A549 (cell line): ENCODE measurements around the gene PPP1R9B. TPM values are rescaled to one million over a fixed set of nuclear protein-coding genes. Genes with fewer than 3 reads are reported as not detected.

ENCODE experiments used
- ATAC-seq, 2 experiments: fragments of 200-7000 bp in 1 of 2; fragments of >200 bp in 1 of 2; cut with Nextera tagmentation in 1 of 2; cut with Tn5 transposase in 1 of 2; 3 replicates each; pipeline versions ENCODE4 v1.8.0 to v1.9.1; 2018 to 2020; ENCODE audit warnings: mild to moderate bottlenecking in 1 of 2, moderate library complexity in 1 of 2
- CTCF ChIA-PET: fragments of 300-600 bp; sonication (Branson Sonifier 250); formaldehyde crosslinking; extraction: SDS; loops from one replicate; lab custom pipeline; 2021; ENCODE audit warnings: antibody characterized with exemption, inconsistent platforms; lab: Yijun Ruan, JAX
- POLR2A ChIA-PET: fragments of 350-600 bp; formaldehyde crosslinking; extraction: SDS; loops from one replicate; lab custom pipeline; 2021; ENCODE audit warnings: antibody characterized with exemption, inconsistent platforms; lab: Yijun Ruan, JAX
- DNase-seq, 2 experiments: peaks; one replicate each; pipeline versions ENCODE4 v3.0.0 to v3.0.0-alpha.2; 2011 to 2016; ENCODE audit warnings: low read depth in 1 of 2, low spot score in 1 of 2
- FAIRE-seq: peaks from 2 replicates; lab custom pipeline; 2011; peaks lifted over from hg19 to GRCh38; lab: Jason Lieb, UNC
- H3K27ac ChIP-seq, 2 experiments: fragments of >200 bp; sonication (Bioruptor Twin); formaldehyde crosslinking; 3 replicates each; pipeline ENCODE4 v1.5.1; 2016 to 2017
- H3K4me1 ChIP-seq: fragments of >200 bp; sonication (Bioruptor Twin); formaldehyde crosslinking; 3 replicates; pipeline ENCODE4 v1.6.1; 2016
- H3K4me2 ChIP-seq: fragments of >200 bp; sonication (Bioruptor Twin); formaldehyde crosslinking; 3 replicates; pipeline ENCODE4 v1.6.1; 2016
- H3K4me3 ChIP-seq: fragments of >200 bp; sonication (Bioruptor Twin); formaldehyde crosslinking; 3 replicates; pipeline ENCODE4 v1.5.1; 2016
- H3K9me3 ChIP-seq: fragments of >200 bp; sonication (Bioruptor Twin); formaldehyde crosslinking; 3 replicates; pipeline ENCODE4 v1.6.1; 2016
- BHLHE40 ChIP-seq: IDR thresholded peaks from 2 replicates; pipeline ENCODE4 v1.6.1; 2012; ENCODE audit warnings: low read depth, low read length, inconsistent platforms
- EHF ChIP-seq: fragments of 250-450 bp; sonication (Bioruptor Pico); IDR thresholded peaks from 2 replicates; pipeline ENCODE4 v1.5.0; 2020; ENCODE audit warnings: mild to moderate bottlenecking
- FOSB ChIP-seq: fragments of 250-450 bp; sonication (Bioruptor Pico); IDR thresholded peaks from 2 replicates; pipeline ENCODE4 v1.5.0; 2020; ENCODE audit warnings: mild to moderate bottlenecking, moderate library complexity
- FOSL2 ChIP-seq, 2 experiments: fragments of 450-650 bp in 1 of 2; fragments of >200 bp in 1 of 2; sonication (Bioruptor Twin) in 1 of 2; formaldehyde crosslinking; IDR thresholded peaks; 2 replicates each; pipeline versions ENCODE4 v1.5.0 to v1.6.1; 2016 to 2020; ENCODE audit warnings: mild to moderate bottlenecking in 1 of 2, moderate library complexity in 1 of 2
- JUNB ChIP-seq: fragments of >200 bp; sonication (Bioruptor Twin); formaldehyde crosslinking; IDR thresholded peaks from 2 replicates; pipeline ENCODE4 v1.6.1; 2016
- MAZ ChIP-seq: fragments of 150-350 bp; IDR thresholded peaks from 2 replicates; pipeline ENCODE4 v1.6.1; 2014; ENCODE audit warnings: antibody characterized with exemption, low read depth, low read length, borderline replicate concordance
- MYC ChIP-seq: IDR thresholded peaks from 2 replicates; pipeline ENCODE4 v1.6.1; 2012; ENCODE audit warnings: mild to moderate bottlenecking, inconsistent platforms, low read length, improper control_type of control experiment, borderline replicate concordance
- NFE2L2 ChIP-seq: fragments of 150-350 bp; conservative IDR thresholded peaks from 2 replicates; pipeline ENCODE4 v1.6.1; 2014; ENCODE audit warnings: low read length
- NPAS2 ChIP-seq: fragments of 250-450 bp; sonication (Bioruptor Pico); IDR thresholded peaks from 2 replicates; pipeline ENCODE4 v1.8.0; 2022; ENCODE audit warnings: mild to moderate bottlenecking, moderate library complexity, borderline replicate concordance
- NR3C1 ChIP-seq: fragments of >200 bp; sonication (Bioruptor Twin); formaldehyde crosslinking; IDR thresholded peaks from 3 replicates; pipeline ENCODE4 v1.6.1; 2017
- PHF8 ChIP-seq: fragments of 200-600 bp; sonication (generic); IDR thresholded peaks from 2 replicates; pipeline ENCODE4 v1.6.1; 2016; ENCODE audit warnings: low read depth, mild to moderate bottlenecking, antibody characterized with exemption, moderate library complexity, borderline replicate concordance
- POLR2A ChIP-seq: IDR thresholded peaks from 2 replicates; pipeline ENCODE4 v1.6.1; 2012; ENCODE audit warnings: mild to moderate bottlenecking, low read length
- RAD21 ChIP-seq, 2 experiments: fragments of >200 bp in 1 of 2; sonication (Bioruptor Twin) in 1 of 2; formaldehyde crosslinking in 1 of 2; IDR thresholded peaks in 1 of 2; conservative IDR thresholded peaks in 1 of 2; 2 replicates in 1 of 2; 3 replicates in 1 of 2; pipeline ENCODE4 v1.6.1; 2012 to 2018; ENCODE audit warnings: inconsistent platforms in 1 of 2
- RCOR1 ChIP-seq: fragments of 150-350 bp; IDR thresholded peaks from 2 replicates; pipeline ENCODE4 v1.6.1; 2014; ENCODE audit warnings: antibody characterized with exemption, low read length, low read depth
- RNF2 ChIP-seq: fragments of 200-600 bp; sonication (generic); IDR thresholded peaks from 2 replicates; pipeline ENCODE4 v1.6.1; 2016; ENCODE audit warnings: low read depth, mild to moderate bottlenecking, antibody characterized with exemption, moderate library complexity, borderline replicate concordance
- SMC3 ChIP-seq: fragments of >200 bp; sonication (Bioruptor Twin); formaldehyde crosslinking; IDR thresholded peaks from 3 replicates; pipeline ENCODE4 v1.6.1; 2018; ENCODE audit warnings: inconsistent platforms
- SREBF2 ChIP-seq: fragments of 450-650 bp; IDR thresholded peaks from 2 replicates; pipeline ENCODE4 v1.6.1; 2014; ENCODE audit warnings: mild to moderate bottlenecking, moderate library complexity
- TFCP2L1 ChIP-seq: fragments of 250-450 bp; sonication (Bioruptor Pico); IDR thresholded peaks from 2 replicates; pipeline ENCODE4 v1.5.0; 2021; ENCODE audit warnings: mild to moderate bottlenecking
- ZC3H11A ChIP-seq: fragments of 450-650 bp; IDR thresholded peaks from 2 replicates; pipeline ENCODE4 v1.6.1; 2014; ENCODE audit warnings: antibody characterized with exemption, mild to moderate bottlenecking
- ZFP36 ChIP-seq: fragments of 450-650 bp; IDR thresholded peaks from 2 replicates; pipeline ENCODE4 v1.6.1; 2014; ENCODE audit warnings: borderline replicate concordance; ENCODE audit not compliant: partially characterized antibody
- ZNF302 ChIP-seq: fragments of 250-450 bp; sonication (Bioruptor Pico); IDR thresholded peaks from 2 replicates; pipeline ENCODE4 v1.9.0; 2021; ENCODE audit warnings: inconsistent platforms, mild to moderate bottlenecking, moderate library complexity
- WGBS: methylation state at CpG from one replicate; pipeline ENCODE4 v1.1.6; 2017; ENCODE audit errors: missing lambda C conversion rate; 5-methylcytosine and 5-hydroxymethylcytosine counted together
- polyA plus RNA-seq, 4 experiments: library from polyadenylated mRNA; depleted of rRNA in 3 of 4; stranded (reverse); fragments of >200 nt; fragmentation: RNase III in 1 of 4; extraction: RNeasy Plus Mini Kit Qiagen cat#74134 plus additional on column Dnase treatment in 1 of 4; gene quantifications; 2 replicates in 3 of 4; 3 replicates in 1 of 4; pipeline ENCODE4 v1.2.3, GENCODE V29; 2011 to 2017
- TF ChIP-seq, protein P1 (sequence below): fragments of >200 bp; sonication (Bioruptor Twin); formaldehyde crosslinking; IDR thresholded peaks from 2 replicates; pipeline ENCODE4 v1.6.1; 2016
- TF ChIP-seq, protein P2 (sequence below): fragments of >200 bp; sonication (Bioruptor Twin); formaldehyde crosslinking; IDR thresholded peaks from 3 replicates; pipeline ENCODE4 v1.5.1; 2016
- TF ChIP-seq, protein P3 (sequence below): fragments of 250-450 bp; sonication (Bioruptor Pico); IDR thresholded peaks from 2 replicates; pipeline ENCODE4 v1.5.0; 2021; ENCODE audit warnings: mild to moderate bottlenecking, moderate library complexity, borderline replicate concordance

PPP1R9B gene
- polyA plus RNA-seq, 2 of the 4 experiments (the other 2 are of a cell fraction) = 22.0 to 40.6 TPM

DNA sequence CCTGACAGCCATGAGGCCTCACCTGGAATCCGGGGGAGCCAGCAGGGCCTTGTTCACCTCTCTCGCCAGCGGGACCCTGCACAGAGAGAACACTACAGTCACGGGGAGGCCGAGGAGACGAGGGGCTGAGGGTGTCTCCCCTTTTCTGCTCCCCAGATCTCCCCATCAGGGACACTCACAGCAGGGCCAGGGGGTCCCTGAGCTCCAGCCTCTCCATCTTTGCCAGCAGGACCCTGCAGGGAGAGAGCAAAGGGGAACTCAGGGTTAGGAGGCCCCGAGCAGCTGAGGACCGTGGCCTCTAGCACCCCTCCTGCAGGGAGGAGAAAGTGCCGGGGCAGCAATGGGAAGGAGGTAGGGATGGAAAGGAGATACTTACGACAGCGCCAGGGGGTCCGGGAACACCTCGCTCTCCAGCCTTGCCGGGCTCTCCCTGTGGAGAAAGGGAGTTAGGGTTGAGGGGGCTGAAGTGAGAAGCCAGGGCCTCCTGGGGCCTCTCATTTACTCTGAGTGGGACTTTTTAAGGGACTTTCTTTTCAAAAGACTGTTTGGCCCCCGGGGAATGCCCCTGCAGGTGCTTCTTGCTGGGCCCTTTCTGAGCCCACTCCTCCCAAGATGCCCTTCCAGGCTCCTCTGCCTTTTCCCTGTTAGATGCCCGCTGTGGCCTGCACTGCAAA is 42.3 kb upstream of the PPP1R9B start:
- no peak overlapping the region for H3K4me2 ChIP-seq
- TF ChIP-seq MAZ = no peak
- no peak for TF ChIP-seq SREBF2
- no peak for TF ChIP-seq NFE2L2
- TF ChIP-seq PHF8 = no peak
- TF ChIP-seq, protein P1, sequence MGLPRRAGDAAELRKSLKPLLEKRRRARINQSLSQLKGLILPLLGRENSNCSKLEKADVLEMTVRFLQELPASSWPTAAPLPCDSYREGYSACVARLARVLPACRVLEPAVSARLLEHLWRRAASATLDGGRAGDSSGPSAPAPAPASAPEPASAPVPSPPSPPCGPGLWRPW = no peak
- TF ChIP-seq FOSB = no peak
- TF ChIP-seq JUNB = no peak
- no peak for TF ChIP-seq ZFP36
- TF ChIP-seq RCOR1 = no peak
- no peak for TF ChIP-seq POLR2A
- TF ChIP-seq RAD21 (conservative IDR thresholded peaks at IDR 0.05 in 1 of 2, IDR thresholded peaks at IDR 0.05 in 1 of 2) = no peak
- no peak for TF ChIP-seq MYC
- no peak for DNase-seq
- H3K4me3 ChIP-seq = no peak overlapping the region
- H3K27ac ChIP-seq = peak overlapping the region in 1 of 2 experiments; percentile 10; a peak in 1 of 6 replicates
- CTCF ChIA-PET = interaction anchor here (1.0 to 22.0 kb wide), 5 partner anchors 11 to 104 kb away, joined by 3 to 817 read pairs (median 5); partner anchors contain the start of gene SGCA
- no peaks in the 10 kb centered on the region for H3K9me3 ChIP-seq
- 82% methylated on average over 16 of the region's 16 CpGs for WGBS
- no peak for ATAC-seq
- H3K4me1 ChIP-seq = peaks cover 18% of the 10 kb centered on the region
- no peak for FAIRE-seq
- POLR2A ChIA-PET = no interaction called here

DNA sequence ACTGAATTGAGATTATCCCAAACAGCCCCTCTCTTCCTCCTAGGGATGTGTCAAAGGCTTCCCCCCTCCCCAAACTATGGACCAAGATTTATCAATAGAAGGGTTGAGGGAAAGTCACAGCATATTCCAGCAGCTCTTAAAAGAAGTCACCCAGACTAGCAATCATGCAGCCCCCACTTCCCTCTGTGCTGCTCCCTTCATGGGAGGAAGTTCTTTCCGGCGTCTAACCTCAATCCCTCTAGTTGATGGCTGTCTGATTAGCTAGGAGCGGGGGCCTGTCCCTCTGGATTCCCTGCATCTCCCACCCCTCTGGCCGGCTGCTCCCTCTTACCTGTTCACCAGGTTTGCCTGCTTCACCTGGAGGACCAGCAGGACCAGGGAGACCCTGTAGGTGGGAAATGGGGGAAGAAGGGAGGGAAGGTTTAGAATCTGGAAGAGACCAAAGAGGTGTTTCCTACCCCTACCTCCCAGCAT is 41.7 kb upstream of the PPP1R9B start:
- 86% methylated on average over 4 of the region's 4 CpGs for WGBS
- ATAC-seq (no peak), FAIRE-seq (no peak), DNase-seq (no peak)
- TF ChIP-seq, protein P1 = no peak
- no peak for TF ChIP-seq TFCP2L1 (CRISPR knock-in tag)
- no peak for TF ChIP-seq ZC3H11A
- TF ChIP-seq BHLHE40 = no peak
- TF ChIP-seq EHF (CRISPR knock-in tag) = no peak
- no peak for TF ChIP-seq ZNF302 (CRISPR knock-in tag)
- TF ChIP-seq SMC3 = no peak
- TF ChIP-seq, protein P2, sequence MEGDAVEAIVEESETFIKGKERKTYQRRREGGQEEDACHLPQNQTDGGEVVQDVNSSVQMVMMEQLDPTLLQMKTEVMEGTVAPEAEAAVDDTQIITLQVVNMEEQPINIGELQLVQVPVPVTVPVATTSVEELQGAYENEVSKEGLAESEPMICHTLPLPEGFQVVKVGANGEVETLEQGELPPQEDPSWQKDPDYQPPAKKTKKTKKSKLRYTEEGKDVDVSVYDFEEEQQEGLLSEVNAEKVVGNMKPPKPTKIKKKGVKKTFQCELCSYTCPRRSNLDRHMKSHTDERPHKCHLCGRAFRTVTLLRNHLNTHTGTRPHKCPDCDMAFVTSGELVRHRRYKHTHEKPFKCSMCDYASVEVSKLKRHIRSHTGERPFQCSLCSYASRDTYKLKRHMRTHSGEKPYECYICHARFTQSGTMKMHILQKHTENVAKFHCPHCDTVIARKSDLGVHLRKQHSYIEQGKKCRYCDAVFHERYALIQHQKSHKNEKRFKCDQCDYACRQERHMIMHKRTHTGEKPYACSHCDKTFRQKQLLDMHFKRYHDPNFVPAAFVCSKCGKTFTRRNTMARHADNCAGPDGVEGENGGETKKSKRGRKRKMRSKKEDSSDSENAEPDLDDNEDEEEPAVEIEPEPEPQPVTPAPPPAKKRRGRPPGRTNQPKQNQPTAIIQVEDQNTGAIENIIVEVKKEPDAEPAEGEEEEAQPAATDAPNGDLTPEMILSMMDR = no peak
- no peak overlapping the region for H3K4me2 ChIP-seq
- ChIA-PET CTCF (interaction anchor here (1.0 to 22.0 kb wide), 5 partner anchors 11 to 105 kb away, joined by 3 to 817 read pairs (median 5); partner anchors contain the start of gene SGCA), POLR2A (no interaction called here)
- H3K4me1 ChIP-seq = peaks cover 12% of the 10 kb centered on the region
- no peak overlapping the region for H3K4me3 ChIP-seq
- no peaks in the 10 kb centered on the region for H3K9me3 ChIP-seq
- no peak overlapping the region for H3K27ac ChIP-seq

DNA sequence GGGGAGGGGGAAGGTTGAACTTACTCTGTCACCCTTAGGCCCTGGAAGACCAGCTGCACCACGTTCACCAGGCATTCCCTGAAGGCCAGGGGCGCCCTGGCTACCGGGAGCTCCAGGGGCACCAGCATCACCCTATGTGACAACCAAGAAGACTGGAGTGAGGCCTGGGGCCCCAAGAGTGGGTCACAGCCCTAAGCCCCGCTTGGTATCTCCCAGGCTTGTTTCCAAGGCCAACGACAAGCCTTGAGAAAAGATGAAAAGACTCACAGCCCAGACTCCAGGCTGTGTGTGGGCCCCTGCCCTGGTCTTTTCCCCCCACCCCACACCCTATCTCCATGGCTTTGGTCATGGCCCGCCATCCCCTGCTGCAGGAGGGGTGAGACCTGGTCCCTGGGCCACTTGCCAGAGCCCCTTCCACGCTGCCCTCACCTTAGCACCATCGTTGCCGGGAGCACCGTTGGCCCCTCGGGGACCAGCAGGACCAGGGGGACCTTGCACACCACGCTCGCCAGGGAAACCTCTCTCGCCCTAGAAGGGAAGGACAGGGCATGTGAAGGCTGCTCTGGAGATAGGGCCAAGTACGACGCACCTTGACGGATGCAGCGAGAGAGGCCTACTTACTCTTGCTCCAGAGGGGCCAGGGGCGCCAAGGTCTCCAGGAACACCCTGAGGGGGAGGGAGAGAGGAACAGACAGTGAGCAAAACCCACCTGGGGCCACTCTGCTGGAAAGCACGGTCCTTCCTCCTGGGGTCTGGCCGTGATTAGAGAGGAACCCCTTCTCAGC is 41.1 kb upstream of the PPP1R9B start:
- Histone ChIP-seq H3K4me2 (no peak overlapping the region), H3K4me1 (peaks cover 6% of the 10 kb centered on the region), H3K4me3 (no peak overlapping the region), H3K27ac (no peak overlapping the region), H3K9me3 (no peaks in the 10 kb centered on the region)
- ChIA-PET POLR2A (no interaction called here), CTCF (interaction anchor here (1.1 to 22.0 kb wide), 8 partner anchors 9 to 106 kb away, joined by 3 to 817 read pairs (median 6); partner anchors contain the start of genes COL1A1, SGCA and TMEM92)
- ATAC-seq (no peak), DNase-seq (no peak), FAIRE-seq (no peak)
- 82% methylated on average over 21 of the region's 21 CpGs for WGBS
- TF ChIP-seq RNF2 (no peak), NR3C1 (no peak), FOSL2 (IDR thresholded peaks at IDR 0.05) (no peak), FOSL2 (CRISPR knock-in tag; IDR thresholded peaks at IDR 0.05) (no peak), NPAS2 (CRISPR knock-in tag) (no peak), POLR2A (no peak)
- TF ChIP-seq, protein P3, sequence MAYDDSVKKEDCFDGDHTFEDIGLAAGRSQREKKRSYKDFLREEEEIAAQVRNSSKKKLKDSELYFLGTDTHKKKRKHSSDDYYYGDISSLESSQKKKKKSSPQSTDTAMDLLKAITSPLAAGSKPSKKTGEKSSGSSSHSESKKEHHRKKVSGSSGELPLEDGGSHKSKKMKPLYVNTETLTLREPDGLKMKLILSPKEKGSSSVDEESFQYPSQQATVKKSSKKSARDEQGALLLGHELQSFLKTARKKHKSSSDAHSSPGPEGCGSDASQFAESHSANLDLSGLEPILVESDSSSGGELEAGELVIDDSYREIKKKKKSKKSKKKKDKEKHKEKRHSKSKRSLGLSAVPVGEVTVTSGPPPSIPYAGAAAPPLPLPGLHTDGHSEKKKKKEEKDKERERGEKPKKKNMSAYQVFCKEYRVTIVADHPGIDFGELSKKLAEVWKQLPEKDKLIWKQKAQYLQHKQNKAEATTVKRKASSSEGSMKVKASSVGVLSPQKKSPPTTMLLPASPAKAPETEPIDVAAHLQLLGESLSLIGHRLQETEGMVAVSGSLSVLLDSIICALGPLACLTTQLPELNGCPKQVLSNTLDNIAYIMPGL (CRISPR knock-in tag) = no peak
